ENCODE results near the gene SAMD3. TPM values are rescaled to one million over a fixed set of nuclear protein-coding genes. Genes with fewer than 3 reads are reported as not detected.
A peak's percentile ranks its signal among the peaks of the same experiment; 100 is the strongest.

The SAMD3 gene
- total RNA-seq, 1 donor, result 3.0 TPM

- DNase-seq (ENCODE audit: low read depth), result peak; percentile 30
- TF ChIP-seq CTCF (IDR thresholded peaks at IDR 0.05; ENCODE audit: insufficient read depth, low read depth, low read length), result no peak
Observed at GRCh38 chr6:130098317-130098716, 124.4 kb downstream of the SAMD3 start.

More at GRCh38 chr6:130098317-130098716, 124.4 kb downstream of the SAMD3 start:
- no peak overlapping the region for H3K4me3 ChIP-seq (ENCODE audit: low read depth, low read length)

Other genes with a start within 250 kb of the SAMD3 start
- gene L3MBTL3, start 204.4 kb downstream of the SAMD3 start, total RNA-seq, result 14.8 and 16.8 TPM in 2 replicates
- gene TMEM200A, start 143.1 kb upstream of the SAMD3 start, total RNA-seq, result 43.6 and 47.7 TPM in 2 replicates